ENCODE measurements around the gene TAF6.

TAF6 gene

DNA sequence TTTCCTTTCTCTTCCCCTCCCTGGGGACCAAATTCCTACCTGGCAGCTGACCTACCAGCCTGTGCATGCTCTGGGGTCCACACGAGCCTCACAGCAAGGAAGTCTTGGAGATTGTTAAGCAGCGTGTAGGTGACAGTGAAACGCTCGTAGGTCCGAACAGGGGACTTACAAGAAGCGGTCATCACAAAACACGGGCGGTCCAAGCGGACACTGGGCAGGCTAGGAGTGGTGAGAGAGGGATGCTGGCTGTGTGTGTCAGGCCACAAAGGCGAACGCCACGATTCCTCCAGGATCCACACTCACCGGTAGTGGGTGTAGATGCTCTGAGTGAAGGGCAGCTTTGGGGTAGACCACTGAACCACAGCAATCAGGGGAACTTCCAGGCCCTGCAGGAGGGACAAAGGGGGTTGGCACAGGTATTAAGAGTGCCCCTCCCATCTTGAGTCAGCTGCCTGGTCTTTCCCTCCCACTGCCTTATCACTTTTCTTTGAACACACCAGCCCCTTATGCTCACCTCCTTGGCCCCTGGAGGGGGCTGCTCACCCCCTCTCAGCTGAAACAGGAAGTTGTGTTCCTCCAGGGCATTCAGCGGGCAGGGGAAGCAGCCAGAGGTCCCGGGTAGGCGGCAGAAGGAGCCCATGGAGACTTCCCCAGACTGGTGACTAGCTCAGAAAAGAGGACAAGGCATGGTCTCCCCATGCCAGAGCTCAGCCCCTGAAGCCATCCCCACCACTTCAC lies 37.3 kb upstream of the TAF6 start:
- peak; percentile 16 for TF ChIP-seq POLR2A (IDR thresholded peaks at IDR 0.05; ENCODE audit: low read length)
- no peak for TF ChIP-seq GATA1 (IDR thresholded peaks at IDR 0.05; ENCODE audit: low read depth, low read length)
- DNase-seq, result peak in 1 of 2 experiments; percentile 34

DNA sequence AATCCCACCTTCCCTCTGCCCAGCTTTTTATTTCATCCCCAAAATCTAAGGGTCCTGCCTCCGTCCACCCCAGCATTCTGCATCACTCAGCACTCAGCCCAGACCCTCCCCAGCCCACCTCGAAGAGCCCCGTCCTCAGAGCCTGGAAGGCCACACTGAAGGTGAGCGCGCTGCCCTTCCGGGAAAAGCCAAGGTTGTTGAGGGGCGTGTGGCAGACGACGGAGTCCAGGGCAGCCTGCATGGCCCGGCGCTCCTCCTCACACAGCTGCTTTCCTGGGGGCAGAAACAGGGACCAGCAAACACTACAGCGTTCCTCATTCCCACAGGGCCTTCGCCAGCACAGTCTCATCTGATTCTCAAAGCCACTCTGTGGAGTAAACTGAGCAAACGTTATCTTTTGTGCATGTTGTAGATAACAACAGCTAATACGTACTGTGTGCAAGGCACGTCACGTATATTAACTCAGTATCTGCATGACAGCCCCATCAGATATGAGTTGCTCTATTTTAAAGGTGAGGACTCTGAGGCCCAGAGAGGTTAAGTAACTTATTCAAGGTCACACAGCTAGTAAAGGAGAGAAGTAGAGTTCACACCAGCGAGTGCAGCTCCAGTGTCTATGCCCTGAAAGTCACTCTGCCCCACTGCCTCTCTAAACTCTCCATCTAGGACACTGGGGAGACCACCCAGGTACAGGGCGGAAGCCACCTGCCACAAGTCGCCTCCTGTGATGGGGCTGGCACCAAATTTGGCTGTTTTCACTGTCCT lies 36.6 kb upstream of the TAF6 start:
- TF ChIP-seq GATA1 (IDR thresholded peaks at IDR 0.05; ENCODE audit: low read depth, low read length) (no peak), POLR2A (IDR thresholded peaks at IDR 0.05; ENCODE audit: low read length) (no peak)
- no peak for DNase-seq

DNA sequence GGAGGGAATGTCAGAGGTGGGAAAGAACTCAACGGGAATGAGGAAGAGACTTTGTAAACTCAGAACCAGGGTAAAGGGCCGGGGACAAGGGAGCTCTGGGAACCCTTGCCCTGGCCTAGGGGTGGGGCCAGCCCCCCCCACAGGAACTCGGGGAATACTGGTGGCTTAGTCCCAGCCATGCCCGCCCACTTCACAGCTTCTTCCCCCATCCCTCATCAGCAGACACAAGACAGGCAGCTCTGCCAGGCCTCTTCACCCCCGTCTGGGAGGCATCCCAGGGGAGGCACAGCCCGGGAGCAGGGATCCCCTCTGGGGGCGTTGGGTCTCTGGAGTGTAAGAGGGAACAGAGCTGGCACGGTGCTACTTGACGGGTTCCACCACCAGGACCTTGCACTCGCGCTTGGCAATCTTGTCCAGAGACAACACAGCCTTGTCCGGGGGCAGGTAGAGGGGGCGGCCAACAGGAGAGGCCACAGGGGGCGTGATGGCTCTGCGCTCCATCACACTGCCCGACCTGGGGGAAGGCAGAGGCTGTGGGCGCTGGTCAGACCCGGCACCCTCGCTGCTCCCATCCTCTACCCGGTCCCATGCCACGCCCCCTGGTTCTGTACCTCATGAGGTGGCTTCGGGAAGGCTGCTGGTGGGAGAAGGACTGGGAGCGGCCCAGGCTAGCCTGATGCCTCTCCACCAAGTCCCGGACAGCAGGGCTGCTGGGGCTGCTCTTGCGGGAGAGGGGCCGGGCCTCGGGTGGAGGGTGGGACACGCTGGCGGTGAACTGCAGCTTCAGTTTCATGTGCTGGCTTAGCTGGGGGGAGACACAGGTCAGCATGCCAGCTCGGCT lies 35.7 kb upstream of the TAF6 start:
- DNase-seq, result no peak
- TF ChIP-seq GATA1 (IDR thresholded peaks at IDR 0.05; ENCODE audit: low read depth, low read length), result no peak
- TF ChIP-seq POLR2A (IDR thresholded peaks at IDR 0.05; ENCODE audit: low read length), result no peak

DNA sequence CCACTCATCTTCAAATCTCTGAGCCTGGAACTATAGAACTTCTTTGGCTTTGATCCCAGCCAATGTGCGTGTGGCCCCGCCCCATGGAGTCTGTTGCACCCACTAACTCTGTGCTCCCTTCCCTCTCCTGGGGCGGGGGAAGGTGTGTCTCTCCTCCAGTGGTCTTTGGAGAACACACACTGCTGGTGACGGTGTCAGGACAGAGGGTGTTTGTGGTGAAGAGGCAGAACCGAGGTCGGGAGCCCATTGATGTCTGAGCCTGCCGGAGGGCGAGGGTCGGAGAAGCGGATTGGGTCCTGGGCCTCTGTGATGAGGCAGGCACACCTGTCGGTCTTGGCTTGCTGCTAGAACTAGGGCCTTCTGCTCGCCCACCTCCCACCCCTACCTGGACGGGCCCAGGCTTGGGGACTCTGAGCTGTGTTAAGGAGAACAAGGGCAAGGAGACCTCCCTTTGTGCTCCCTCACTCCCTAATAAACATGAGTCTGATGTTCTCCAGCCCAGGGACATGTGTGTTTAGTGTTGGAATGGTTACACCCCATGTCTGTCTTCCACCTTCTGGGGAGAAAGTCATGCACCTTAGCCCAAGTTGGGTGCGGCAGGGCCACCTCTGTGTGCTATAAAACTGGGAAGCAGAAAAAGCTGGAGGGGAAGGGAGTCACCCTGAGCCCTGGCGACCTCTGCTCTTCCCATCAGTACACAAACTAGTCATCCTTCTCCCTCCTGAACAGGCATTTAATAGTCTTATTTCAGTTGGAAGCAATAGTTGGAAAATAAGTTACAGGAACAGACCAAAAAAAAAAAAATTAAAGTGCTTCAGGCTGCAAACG lies 34.8 kb upstream of the TAF6 start:
- peak in 1 of 2 experiments; percentile 28 for DNase-seq
- TF ChIP-seq GATA1 (IDR thresholded peaks at IDR 0.05; ENCODE audit: low read depth, low read length) (no peak), POLR2A (IDR thresholded peaks at IDR 0.05; ENCODE audit: low read length) (no peak)

DNA sequence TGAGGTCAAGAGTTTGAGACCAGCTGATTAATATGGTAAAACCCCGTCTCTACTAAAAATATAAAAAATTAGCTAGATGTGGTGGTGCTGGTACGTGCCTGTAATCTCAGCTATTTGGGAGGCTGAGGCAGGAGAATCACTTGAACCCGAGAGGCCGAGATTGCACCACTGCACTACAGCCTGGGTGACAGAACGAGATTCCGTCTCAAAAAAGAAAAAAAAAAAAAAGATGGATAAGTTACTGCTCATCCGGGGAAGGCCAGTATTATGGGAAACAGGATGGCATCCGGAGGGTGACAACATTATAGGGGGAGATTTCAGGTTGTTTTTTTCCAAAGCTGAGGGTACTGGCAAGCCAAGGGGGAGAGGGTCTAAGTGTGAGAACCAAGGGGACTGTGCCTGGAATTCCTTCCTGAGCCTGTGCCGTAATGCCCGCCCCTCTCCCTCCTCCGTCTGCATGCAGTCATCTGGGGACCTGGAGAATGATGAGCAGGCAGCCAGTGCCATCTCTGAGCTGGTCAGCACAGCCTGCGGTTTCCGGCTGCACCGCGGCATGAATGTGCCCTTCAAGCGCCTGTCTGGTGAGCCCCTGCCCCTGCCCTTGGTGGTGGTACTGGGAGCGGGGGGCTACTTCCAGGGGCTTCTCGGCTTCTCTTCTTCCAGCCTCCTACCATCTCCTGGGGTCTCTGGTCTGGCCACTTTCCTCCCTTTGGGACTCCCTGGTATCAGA lies 33.9 kb upstream of the TAF6 start:
- TF ChIP-seq GATA1 (IDR thresholded peaks at IDR 0.05; ENCODE audit: low read depth, low read length), result no peak
- no peak for TF ChIP-seq POLR2A (IDR thresholded peaks at IDR 0.05; ENCODE audit: low read length)

DNA sequence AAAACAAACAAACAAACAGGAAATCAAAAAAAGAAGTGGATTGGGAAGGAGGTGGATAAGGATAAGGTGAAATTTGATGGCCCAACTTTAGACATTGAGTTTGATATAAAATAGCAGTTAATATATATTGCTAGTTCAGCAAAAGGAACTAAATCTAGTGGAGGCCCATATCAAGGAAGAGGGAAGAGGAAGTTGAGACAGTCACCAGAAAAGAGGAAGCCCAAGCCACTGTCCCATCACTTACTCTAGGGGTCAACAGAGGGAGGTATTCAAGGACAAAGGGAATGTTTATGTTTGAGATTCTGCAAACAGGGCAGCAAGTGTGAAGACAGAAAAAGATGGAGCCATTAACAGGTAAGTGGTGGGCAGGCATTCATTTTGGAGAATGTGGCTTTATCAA lies 33.2 kb upstream of the TAF6 start:
- TF ChIP-seq POLR2A (IDR thresholded peaks at IDR 0.05; ENCODE audit: low read length), result no peak
- no peak for TF ChIP-seq GATA1 (IDR thresholded peaks at IDR 0.05; ENCODE audit: low read depth, low read length)
- no peak for DNase-seq

More for the DNA sequence above, 33.9 kb upstream of the TAF6 start:
- DNase-seq, result no peak

DNA sequence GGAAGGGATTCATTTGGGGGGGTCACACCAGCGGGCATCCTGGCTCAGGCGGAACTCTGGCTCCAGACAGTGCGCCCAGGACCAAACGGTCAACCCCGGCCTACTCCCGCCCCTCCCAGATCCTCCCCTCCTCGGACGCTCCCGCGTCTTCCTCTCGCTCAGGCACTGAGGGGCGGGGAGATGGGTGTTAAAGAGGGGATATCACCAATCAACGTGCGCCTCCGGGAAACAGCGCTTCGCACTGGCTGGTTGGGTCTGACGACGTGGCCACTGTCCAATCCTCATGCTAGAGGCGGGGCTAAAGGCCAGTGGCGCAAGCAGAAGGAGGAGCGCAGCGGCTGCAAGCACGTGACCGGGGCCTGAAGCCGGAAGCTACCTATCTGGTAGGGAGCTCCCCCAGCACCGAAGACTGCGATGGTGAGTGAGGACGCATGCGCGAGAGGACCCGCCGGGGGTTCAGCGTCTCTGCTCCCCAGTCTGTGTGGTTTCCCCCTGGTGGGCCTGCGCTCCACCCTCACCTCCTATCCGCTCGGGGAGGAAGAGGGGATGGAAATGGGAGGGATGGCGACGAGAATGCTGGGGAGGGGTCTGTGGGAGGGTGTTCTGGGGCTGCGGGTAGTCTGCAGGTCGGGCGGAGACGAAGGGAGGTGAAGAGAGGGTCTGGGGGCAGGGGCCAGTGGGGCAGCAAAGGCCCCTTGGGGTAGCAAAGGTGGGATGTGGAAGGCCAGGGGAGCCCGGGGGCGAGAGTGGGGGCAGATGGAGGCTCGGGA lies 29.6 kb upstream of the TAF6 start, which contains the start of gene LAMTOR4:
TSS of gene LAMTOR4 (plus strand) at position 360 of the 770 bp plus-strand sequence. CDS start at position 415, 55 bp downstream.
- TF ChIP-seq GATA1 (IDR thresholded peaks at IDR 0.05; ENCODE audit: low read depth, low read length), result no peak
- peak; percentile 85 for TF ChIP-seq POLR2A (IDR thresholded peaks at IDR 0.05; ENCODE audit: low read length)
- peak; percentile 99 for DNase-seq

DNA sequence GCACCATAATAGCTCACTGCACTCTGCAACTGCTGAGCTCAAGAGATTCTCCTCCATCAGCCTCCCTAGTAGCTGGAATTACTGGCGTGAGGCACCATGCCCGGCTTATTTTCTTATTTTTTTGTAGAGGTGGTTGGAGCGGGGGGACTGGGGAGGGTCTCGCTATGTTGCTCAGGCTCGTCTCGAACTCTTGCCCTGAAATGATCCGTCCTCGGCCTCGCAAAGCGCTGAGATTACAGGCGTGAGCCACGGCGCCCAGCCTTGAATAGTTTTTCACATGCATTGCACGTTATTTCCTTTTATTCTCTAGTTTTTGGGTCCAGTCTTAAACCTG lies 29.0 kb upstream of the TAF6 start:
- no peak for DNase-seq
- TF ChIP-seq POLR2A (IDR thresholded peaks at IDR 0.05; ENCODE audit: low read length), result no peak

DNA sequence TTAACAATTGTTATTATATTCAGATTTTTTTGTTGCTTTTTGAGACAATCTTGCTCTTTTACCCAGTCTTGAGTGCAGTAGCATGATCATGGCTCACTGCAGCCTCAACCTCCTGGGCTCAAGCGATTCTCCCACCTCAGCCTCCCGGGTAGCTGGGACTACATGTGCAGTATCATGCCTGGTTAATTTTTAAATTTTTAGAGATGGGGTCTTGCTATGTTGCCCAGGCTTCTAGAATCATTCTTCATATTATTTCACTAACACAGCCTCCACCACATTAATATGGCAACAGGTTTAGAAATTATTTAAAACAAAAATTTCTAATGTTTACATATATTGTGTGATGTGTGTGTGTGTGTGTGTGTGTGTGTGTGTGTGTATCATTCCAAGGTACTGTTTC lies 28.1 kb upstream of the TAF6 start:
- TF ChIP-seq POLR2A (IDR thresholded peaks at IDR 0.05; ENCODE audit: low read length) (no peak), GATA1 (IDR thresholded peaks at IDR 0.05; ENCODE audit: low read depth, low read length) (no peak)

DNA sequence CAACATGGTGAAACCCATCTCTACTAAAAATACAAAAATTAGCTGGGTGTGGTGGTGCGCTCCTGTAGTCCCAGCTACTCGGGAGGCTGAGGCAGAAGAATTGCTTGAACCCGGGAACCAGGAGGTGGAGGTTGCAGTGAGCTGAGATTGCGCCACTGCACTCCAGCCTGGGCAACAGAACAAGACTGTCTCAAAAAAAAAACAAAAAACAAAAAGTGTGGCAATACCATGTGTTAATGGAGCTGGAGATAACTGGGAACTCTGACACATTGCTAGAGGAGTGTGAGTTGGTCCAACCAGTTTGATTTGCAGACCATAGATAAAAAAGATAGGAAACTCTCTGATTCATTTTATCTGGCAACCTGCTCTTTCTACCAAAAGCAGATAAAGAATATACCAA lies 27.2 kb upstream of the TAF6 start:
- DNase-seq, result peak in 1 of 2 experiments; percentile 70

More for the DNA sequence above, 28.1 kb upstream of the TAF6 start:
- no peak for DNase-seq

DNA sequence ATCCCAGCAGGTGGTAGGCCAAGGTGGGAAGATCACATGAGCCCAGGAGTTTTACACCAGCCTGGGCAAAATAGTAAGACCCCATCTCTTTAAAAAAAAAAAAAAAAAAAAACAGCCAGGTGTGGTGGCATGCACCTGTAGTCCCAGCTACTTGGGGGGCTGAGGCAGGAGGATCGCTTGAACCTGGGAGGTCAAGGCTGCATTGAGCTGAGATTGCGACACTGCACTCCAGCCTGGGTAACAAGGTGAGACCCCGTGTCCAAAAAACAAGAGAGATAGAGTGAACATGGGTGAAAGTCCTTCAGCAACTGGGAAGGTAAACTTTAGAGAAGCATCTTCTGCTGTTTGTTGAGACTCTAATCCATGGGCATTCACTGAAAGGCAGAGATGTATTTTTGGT lies 23.3 kb upstream of the TAF6 start:
- DNase-seq, result no peak
- TF ChIP-seq GATA1 (IDR thresholded peaks at IDR 0.05; ENCODE audit: low read depth, low read length), result no peak
- no peak for TF ChIP-seq POLR2A (IDR thresholded peaks at IDR 0.05; ENCODE audit: low read length)

DNA sequence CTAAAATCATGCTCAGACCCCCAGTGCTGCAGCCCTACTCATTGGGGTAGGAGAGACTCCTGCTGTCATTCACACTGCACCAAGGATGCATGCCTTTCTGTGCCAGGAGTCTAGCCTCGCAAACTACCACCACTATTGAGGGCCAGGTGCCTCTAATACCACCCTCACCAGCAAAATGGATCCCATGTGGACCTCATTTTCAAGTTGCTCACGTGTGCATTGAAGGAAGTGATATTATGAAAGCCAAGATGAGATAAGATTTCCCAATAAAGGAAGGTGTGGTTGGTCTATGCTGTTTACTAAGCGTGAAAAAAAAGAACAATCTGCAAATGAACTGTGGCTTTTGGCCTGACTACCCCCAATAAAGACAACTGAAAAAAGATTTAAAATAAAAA lies 22.4 kb upstream of the TAF6 start:
- TF ChIP-seq GATA1 (IDR thresholded peaks at IDR 0.05; ENCODE audit: low read depth, low read length) (no peak), POLR2A (IDR thresholded peaks at IDR 0.05; ENCODE audit: low read length) (no peak)
- no peak for DNase-seq

All from erythroblast (primary cell).